H54 (cell line): ENCODE measurements around the gene ADGRG7.

ENCODE experiments used
- DNase-seq: peaks from one replicate; pipeline ENCODE4 v3.0.0; 2011; ENCODE audit warnings: low spot score, mixed read lengths; ENCODE audit not compliant: insufficient read length
- FAIRE-seq: peaks from 3 replicates; lab custom pipeline; 2011; peaks lifted over from hg19 to GRCh38; lab: Jason Lieb, UNC
- POLR2A ChIP-seq: IDR thresholded peaks from 2 replicates; pipeline ENCODE4 v1.6.1; 2011; ENCODE audit warnings: low read depth, mild to moderate bottlenecking, low read length

ADGRG7 gene

GRCh38 chr3:100744671-100745070, 135.3 kb downstream of the ADGRG7 start:
- DNase-seq (no peak), FAIRE-seq (no peak)
- TF ChIP-seq POLR2A = no peak
